Pulmonary artery endothelial cell (primary cell): Measurements from ENCODE around the gene MTM1. TPM values are rescaled to one million over a fixed set of nuclear protein-coding genes. Genes with fewer than 3 reads are reported as not detected.

Source experiments
- DNase-seq: peaks from one replicate; pipeline ENCODE4 v3.0.0-alpha.2; 2011; ENCODE audit warnings: low read depth, low spot score
- total RNA-seq: library from RNA; depleted of rRNA; stranded (reverse); fragments of >200 nt; gene quantifications from 2 replicates; pipeline ENCODE4 v1.2.3, GENCODE V29; 2014

The MTM1 gene
- total RNA-seq, 1 donor from 2014 or later, result 18.9 TPM

DNA sequence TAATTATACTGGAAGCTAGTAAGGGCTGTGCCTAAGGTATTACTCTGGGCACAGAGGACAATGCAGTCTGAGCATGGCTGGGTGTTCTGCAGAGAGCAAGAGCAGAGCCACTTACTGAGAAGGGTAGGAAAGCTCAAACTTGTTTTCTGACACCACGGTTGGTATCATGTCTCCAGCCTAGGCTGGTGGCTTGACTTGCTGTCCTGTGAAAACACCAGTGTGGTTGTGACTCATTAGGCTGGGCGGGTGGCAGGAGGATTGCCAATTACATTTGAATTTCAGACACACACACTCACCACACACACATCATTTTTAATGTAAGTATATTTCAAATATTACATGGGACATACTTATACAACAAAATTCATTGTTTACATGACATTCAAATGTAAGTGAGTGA, 19.7 kb upstream of the MTM1 start:
- DNase-seq, result no peak

DNA sequence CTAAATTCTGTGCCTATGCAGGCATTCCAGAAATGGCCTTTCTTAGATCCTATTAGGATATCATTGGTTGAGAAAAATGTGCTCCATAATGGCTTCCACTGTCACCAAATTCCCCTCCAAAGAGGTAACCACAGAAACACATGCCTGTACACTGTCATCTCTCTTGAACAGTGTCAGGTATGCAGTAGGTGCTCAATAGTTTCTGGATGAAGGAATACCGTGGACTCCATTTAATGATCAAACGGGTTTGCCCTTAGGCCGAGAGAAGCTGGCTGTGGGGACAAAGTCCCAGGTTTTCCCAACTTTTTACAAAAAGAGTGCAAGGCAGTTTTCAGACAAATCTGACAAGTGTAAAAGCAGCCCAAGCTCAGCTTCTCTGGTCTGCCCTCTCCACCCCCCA, 16.5 kb upstream of the MTM1 start:
- DNase-seq, result no peak

DNA sequence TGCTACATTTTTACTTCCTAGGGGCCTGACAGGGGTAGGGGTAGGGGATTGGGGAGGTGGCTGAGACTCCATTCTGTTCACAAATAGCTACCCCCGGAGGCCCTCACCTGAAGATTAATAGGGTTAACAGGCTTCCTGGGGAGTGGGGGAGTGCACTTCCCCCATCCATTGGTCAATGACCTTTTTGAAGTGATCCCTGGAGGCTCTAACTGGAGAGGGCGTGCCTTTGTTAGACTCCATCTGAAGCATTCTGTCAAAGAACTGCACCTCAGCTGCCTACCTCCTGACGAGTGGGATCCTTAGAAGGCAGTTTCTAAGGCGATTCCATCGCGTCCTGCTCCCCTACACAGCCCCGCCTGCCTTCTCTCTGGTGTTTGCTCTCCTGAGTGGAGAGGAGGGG, 10.0 kb upstream of the MTM1 start:
- no peak for DNase-seq

DNA sequence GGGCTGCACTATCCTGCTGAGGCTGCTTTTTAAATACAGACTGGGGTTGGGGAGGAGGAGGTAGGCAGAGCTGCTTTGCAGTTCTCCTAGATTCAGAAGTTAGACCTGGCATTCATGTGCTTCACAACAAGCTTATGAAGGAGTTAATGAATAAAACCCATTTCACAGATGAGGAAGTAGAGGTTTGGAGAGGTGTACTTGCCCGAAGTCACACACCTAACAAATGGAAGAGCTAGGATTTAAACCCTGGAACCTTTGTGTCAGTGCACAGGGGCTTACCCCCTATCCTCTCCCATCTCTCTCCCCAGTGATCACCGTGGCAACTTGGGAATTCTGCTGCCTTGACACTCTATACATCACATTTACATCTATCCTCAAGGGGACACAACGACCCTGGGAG, 3.6 kb upstream of the MTM1 start:
- no peak for DNase-seq

DNA sequence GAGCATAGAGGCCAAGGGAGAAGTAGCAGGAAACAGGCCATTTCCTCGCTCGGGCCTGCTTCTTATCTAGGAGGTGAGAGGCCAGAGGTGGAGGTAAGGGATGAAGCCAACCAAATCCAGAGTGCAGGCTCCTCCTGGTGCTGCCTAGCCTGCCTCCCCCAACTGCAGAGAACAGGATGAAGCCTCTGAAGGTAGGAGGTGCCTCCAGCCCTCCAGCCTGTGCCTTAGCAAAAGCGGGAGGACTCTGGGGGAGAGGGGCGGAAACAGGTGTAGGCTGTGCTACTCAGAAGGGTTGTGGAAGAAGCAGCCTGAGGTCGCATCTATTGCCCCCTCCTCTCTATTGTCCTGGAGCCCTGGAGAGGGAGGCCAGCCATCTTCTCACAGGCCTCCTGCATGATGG, 2.9 kb upstream of the MTM1 start:
- no peak for DNase-seq

DNA sequence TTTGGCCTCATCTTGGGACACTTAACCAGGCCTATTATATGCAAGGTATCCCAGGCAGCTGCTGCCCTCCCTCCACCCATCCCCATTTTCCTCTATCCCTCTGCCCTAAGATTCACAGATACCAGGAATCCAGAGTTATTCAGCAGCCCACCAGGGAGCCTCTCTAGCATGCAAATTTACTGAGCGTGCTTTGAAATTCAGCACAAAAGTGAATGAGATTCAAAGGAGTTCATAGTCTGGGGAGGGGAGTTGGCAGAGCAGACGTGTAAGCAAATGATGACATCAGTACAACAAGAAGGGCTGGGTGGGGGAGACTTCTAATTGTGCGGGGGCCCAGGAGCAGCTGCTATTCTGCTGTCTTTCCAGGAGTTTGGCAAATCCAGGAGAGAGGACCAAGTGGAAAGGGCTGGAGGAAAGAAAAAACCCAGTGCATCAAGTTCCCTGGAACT, 1.7 kb upstream of the MTM1 start:
- DNase-seq, result no peak

DNA sequence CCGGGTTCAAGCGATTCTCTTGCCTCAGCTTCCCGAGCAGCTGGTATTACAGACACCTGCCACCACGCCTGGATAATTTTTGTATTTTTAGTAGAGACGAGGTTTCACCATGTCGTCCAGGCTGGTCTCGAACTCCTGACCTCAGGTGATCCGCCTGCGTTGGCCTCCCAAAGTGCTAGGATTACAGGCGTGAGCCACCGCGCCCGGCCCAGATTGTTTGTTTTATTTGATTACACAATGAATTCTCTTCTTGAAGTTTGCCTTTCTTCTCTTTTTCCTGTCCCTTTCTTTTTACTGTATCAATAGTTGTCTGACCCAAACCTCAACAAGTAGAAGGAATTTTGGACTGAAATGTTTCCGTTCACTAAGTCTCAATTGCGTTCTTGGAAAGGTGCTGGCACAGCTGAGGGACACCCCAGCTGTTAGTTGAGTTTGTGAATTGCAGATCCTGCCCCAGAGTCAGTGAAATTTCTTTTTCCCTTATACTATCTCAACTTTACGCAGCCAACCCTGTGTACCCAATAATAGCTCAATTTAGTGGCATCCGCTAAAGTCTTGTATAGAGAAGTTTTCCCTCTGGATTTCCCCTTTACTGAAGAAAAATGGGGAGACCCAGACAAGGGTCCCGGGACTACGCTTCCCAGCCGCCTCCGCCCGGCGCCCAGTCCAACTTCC, 639 bp upstream of the MTM1 start:
- DNase-seq, result no peak

DNA sequence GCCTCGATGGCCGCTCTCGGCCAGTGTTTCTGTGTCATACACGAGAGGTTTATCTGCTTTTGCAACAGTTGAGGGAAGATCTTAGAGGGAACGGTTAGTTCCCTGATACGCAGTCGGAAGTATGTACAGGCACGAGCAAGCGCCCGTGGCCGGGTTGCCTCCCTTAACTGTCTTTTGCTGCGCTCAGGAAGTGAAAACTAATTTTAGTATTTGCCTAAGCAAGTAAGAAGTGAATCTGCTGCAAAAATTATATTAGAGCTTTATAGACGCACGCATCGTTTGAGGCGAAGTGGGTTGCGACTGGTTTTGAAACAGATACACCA, 695 bp downstream of the MTM1 start:
- DNase-seq, result no peak

DNA sequence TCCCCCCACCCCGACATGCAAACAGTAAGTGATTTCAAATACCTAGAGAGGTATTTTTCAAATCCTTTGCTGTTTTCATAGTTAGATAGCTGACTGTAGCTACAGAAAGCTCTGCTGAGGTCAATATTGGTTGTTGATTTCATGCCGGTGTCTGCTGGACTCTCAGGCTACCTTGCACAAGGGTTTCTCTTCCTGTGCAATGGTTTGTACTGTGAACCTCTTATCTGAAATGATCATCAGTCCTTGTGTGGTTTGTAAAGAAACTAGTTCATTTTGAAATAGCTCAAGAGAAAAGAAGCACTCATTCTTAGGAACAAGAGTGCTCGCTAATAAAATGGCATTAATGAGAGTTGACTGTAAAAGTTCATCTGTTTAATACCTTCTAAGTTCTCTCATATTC, 2.1 kb downstream of the MTM1 start:
- no peak for DNase-seq

DNA sequence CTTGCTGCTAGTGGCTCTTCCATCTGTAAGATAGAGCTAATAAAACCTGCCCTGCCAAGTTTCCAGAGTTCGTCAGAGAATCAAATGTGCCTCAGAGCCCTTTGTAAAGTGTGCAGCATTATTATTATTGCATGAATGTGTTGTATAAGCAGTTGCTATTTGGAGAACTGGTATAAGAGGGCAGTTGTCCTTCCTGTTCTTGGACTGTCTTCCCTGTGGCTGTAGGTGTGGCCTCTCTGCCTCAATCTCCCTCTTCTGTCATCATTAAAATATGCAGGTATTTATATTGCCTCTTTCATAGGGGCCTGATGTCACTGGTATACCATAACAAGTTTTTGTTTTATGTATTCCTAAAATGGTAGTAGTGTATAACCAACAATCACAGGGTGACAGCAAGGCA, 3.8 kb downstream of the MTM1 start:
- DNase-seq, result no peak

DNA sequence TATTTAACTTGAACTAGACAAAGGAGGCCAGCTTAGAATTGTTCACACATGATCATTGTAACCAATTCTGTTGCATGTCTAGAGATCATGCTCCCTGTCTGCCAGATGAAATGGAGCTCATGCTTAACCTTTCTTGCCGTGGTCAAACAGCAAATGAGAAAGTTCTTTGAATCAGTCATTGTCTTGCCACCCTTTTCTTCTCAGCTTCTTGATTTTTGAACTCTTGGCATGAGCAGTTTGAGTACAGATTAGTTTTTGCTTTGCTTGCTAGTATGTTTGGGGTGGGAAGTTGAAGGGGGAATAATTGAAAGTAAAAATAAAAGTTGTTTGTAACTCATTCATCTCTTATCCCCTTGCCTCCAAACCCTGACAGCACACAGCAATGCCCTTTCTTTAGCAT, 4.7 kb downstream of the MTM1 start:
- DNase-seq, result no peak

DNA sequence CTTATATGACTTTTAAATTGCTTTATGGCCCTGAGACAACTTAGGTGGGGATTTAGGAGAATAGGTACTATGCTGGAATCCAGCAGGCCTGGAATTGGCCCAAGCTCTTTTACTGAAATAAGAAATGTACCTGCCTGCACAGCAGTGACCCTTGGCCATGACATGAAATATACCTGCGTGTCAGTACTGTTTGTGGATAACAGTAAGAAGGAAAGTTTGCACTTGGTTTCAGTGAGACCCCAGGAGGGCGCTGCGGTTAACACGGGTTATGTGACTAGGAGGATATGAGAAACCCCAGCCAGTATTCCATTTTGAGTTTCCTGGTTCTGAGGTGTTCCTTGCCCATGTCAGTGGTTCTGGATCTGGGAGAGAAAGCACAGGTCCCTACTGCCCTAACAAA, 5.3 kb downstream of the MTM1 start:
- no peak for DNase-seq

DNA sequence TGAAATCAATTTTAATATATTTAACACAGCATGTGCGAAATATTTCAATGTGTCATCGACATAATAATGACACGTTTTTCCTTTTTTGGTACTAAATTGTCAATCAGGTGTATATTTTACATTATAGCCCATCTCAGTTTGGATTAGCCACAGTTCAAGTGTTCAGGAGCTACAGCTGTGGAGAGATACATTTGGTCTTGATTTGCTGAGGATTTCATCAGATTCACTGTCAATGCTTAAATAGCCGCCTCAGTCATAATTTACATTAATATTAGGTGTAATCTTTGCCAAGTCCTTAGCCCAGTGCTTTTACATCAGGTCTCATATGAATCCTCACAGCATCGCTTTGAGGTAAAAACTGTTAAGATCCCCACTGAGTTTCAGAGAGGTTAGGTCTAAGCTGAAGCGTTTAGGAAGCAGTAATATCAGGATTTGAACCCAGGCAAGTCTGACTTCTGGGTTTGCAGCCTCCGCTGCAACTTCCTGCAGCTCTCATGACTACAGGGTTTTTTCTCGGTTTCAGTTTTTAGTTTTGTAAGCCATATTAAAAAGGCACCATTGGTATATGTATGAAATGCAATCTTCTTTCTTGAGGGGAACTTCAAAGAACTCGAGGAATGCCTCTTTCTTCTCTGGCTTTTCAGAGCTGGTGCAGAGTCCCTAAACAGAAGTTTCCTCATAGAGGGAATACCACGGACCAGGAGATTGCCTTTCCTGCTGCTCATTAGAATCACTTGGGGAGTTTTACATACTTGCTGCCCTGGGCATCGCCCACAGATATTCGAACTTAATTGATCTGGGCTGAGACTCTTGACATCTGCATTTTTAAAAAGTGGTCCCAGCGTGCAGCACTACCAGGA, 6.4 kb downstream of the MTM1 start:
- DNase-seq, result no peak

DNA sequence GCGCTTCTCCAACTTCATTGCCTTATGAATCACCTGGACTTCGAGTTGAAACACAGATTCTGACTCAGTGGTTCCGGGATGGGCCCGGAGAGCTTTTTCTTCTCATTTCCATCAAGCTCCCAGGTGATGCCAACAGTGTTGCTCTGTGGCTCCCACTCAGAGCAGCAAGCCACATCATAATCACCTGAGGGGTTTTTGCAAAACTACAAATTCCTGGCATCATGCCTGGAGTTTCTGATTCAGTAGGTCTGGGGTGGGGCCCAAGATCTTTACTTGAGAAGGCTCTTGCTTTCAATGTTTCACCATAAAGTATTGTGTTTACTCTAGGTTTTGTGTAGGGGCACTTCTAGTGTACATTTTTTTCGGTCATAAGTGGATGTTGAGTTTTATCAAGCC, 7.0 kb downstream of the MTM1 start:
- no peak for DNase-seq

DNA sequence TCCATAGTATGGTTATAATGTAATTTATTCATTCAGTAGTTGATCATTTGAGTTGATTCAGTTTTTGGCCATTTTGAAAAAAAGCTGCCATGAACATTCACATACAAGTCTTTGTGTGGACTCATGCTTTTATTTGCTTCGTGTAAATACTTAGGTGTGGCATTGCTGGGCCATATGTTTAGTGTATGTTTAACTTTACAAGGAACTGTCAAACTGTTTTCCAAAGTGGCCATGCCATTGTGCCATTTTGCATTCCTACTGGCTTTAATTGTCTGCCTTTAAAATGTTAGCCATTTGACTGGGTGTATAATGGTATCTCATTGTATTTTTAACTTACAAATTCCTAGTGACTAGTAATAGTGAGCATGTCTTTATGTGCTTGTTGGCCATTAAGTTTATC, 8.8 kb downstream of the MTM1 start:
- no peak for DNase-seq

DNA sequence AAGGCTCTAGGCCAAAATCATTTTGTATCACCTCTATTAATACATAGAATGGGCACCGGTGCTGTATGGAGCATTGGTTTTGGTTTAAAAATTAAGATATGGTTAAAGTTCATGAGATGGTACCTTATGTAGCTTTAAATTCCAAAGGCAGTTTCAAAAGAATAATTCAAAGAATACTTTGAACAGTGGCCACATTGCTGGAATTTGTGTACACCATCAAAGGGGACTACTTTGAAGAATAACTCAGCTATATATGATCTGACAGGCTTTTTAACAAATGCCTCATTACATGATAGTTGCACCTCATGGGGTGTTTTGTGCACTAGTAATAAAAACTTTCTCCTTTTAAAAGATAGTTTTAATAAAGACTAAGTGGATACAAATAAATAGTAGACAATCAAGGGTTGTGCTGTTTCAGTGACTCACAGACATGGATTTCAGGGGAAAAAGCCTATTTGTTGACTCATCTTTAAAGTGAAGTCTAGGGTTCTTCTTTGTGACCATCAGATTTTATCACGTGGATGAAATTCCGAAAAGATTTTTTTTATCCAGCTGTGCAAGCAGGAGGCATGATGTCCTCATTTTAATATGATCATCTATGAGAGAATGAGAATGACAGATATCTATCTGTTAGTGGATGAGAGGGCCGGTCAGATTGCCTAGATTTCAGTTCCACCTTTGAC, 12.8 kb downstream of the MTM1 start:
- DNase-seq, result no peak

DNA sequence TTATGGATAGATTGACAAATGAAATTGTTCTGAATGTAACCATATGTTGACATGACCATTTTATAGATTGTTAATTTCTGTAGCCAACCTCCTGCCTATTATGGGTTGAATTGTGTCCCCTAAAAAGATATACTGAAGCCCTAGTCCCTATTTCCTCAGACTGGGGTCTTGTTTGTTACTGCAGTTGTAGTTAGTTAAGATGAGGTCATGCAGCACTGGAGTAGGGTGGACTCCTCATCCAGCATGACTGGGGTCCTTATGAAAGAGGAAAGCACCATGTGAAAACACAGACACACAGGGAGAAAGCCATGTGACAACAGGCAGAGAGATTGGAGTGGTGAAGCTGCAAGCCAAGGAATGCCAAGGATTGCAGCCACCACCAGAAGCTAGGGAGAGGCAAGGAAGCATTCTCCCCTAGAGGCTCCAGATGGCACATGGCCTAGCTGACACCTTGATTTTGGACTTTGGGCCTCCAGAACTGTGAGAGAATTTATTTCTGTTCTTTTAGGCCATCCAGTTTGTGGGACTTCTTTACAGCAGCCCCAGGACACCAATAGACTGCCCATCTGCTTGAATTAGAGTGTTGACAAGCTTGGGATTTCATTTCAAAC, 14.0 kb downstream of the MTM1 start:
- DNase-seq, result no peak

DNA sequence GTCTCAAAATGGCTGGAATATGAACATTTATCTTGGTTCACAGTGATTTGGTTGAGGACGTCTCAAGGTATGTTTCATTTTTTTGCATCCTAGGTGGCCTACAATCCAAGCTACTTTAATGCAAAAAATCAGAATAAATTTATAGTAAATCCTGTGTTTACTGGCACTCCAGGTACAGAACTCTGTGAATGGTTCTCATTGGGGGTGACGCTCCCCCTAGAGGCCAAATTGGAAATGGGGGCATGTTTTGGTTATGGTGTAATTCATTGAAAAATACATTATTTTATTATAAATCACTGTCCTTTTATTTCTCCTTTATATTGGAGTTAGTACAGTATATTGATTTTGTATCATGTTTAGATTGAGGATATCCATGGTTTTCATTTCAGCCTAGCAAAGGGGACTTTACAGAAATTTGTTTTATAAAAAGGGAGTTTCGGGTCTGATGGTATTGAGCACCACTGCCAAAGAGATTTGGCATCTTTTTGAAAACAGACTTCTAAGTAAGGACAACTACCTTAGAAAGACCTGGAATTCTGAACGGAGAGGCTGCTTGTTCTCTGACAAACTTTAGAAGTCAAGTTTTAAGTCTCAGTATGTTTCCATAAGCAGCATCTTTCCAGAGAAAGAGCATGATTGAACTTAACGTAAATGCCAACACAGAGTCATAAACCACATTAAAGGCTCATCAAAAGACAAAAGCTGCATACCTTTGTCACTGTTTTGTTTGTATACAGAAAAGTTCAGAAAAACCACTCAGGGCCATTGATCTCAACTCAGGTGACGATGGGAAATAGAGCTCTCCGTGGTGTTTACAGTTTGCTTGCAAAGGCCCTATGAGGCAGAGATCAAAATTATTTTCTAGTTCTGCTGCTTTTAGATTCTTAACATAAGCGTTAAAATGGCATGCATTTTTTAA, 19.4 kb downstream of the MTM1 start:
- DNase-seq, result no peak

DNA sequence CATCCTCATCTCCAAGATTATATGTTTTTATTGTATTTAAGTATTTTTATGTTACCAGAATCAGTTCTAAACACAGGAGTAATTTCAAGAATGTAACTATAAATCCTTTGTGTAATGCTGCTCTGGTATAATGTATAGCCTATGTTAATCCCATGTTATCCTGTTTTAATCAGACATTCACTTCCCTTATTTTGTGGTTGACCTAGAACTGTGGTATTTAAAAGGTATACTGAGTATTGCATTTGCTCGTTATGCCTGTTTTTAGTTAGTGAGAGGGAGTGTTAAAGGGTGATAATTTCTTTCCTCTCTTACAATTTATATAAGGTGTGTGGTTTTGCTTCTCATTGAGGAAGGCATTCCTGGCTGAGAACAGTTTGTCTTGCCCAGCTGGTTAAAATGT, 26.2 kb downstream of the MTM1 start:
- DNase-seq, result no peak

DNA sequence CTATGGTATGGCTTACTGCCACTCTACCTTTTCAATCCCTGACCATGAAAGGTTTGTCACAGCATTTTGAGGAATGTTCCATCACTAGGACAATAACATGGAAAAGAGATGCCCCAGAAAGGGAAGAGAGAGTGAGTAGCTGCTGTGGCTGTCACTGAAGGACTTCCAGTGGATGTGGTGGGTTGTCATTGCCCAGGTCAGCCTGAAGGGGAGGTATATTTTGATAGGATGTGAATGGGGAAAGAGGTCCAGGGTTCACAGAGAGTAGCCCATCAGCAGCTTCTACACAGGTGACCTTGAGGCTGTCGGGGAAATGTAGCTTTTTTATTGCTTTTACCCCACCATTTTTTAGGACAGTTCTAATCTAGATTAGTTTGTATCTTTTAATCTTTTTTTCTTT, 30.8 kb downstream of the MTM1 start:
- no peak for DNase-seq

DNA sequence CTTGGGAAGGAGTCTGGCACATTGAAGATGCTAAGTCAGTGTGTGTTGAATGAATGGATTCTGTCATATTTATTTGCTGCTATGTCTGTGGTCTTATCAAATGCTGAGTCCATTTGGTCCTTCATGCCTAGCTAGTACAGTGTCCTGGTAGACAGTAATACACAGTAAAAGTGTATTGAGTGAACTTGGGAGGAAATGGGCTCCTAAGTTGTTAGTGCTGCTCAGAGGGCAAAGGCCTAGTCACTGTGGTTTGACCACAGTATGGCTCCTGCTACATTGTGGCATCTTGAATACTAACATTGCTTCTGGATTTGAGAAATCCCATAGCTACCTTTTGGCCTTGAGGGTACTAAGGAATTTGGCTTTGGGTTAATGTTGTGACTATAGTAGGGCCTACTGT, 33.9 kb downstream of the MTM1 start:
- no peak for DNase-seq
